HepG2 (cell line): ENCODE results near the gene RPAP3. TPM values are rescaled to one million over a fixed set of nuclear protein-coding genes. Genes with fewer than 3 reads are reported as not detected.

Experiments used
- ATAC-seq: fragments of 200-7000 bp; cut with Tn5 transposase; 3 replicates; pipeline ENCODE4 v1.9.1; 2020; ENCODE audit warnings: mild to moderate bottlenecking, moderate library complexity
- BruUV-seq: library from RNA; stranded (reverse); fragments of 400-500 nt; replicated peaks from 2 replicates; lab custom pipeline; 2021; lab: Mats Ljungman, UMichigan
- CTCF ChIA-PET: fragments of 300-600 bp; formaldehyde crosslinking; extraction: SDS; loops from one replicate; lab custom pipeline; 2021; ENCODE audit warnings: low total read pairs, inconsistent platforms, low intra/inter-chr PET ratio; lab: Yijun Ruan, JAX
- POLR2A ChIA-PET: fragments of 350-600 bp; sonication (Branson Sonifier 250); formaldehyde crosslinking; loops from one replicate; lab custom pipeline; 2020; ENCODE audit warnings: antibody characterized with exemption, inconsistent platforms; lab: Yijun Ruan, JAX
- DNase-seq: peaks from one replicate; pipeline ENCODE4 v3.0.0-alpha.2; 2015; ENCODE audit warnings: low spot score
- FAIRE-seq: peaks from 3 replicates; lab custom pipeline; 2011; peaks lifted over from hg19 to GRCh38; lab: Jason Lieb, UNC
- H2AFZ ChIP-seq: one replicate; pipeline ENCODE4 v1.6.1; 2011; ENCODE audit warnings: low read length, inconsistent platforms
- H3K27ac ChIP-seq: fragments of 300-600 bp; 3 replicates; pipeline ENCODE4 v1.8.0; 2011; ENCODE audit warnings: mixed run types, mild to moderate bottlenecking, mixed read lengths, low read length, inconsistent platforms; ENCODE audit not compliant: insufficient read depth; ENCODE audit errors: extremely low read length
- H3K27me3 ChIP-seq, 2 experiments: fragments of 200-600 bp in 1 of 2; 2 replicates in 1 of 2; 3 replicates in 1 of 2; pipeline versions ENCODE4 v1.6.0 to v1.8.0; 2011; ENCODE audit warnings: low read length in 2 of 2, mild to moderate bottlenecking in 2 of 2, moderate library complexity in 2 of 2, inconsistent platforms in 1 of 2; ENCODE audit not compliant: insufficient read depth in 2 of 2, control insufficient read depth in 1 of 2
- H3K36me3 ChIP-seq, 2 experiments: fragments of 200-600 bp in 1 of 2; replicated peaks in 1 of 2; 2 replicates in 1 of 2; 3 replicates in 1 of 2; pipeline versions ENCODE4 v1.5.1 to v1.8.0; 2011; ENCODE audit warnings: low read length in 2 of 2, inconsistent platforms in 1 of 2; ENCODE audit not compliant: insufficient read depth in 2 of 2, control insufficient read depth in 1 of 2
- H3K4me1 ChIP-seq: 2 replicates; pipeline ENCODE4 v1.5.1; 2012; ENCODE audit warnings: low read length, inconsistent platforms; ENCODE audit not compliant: insufficient read depth
- H3K4me2 ChIP-seq: 2 replicates; pipeline ENCODE4 v1.6.0; 2011; ENCODE audit warnings: low read depth, low read length, inconsistent platforms
- H3K4me3 ChIP-seq, 3 experiments: fragments of 200-600 bp in 1 of 3; sonication (generic), shearing (Covaris generic) in 1 of 3; replicated peaks in 1 of 3; 2 replicates each; pipeline ENCODE4 v1.5.1; 2011 to 2016; ENCODE audit warnings: low read length in 3 of 3, inconsistent platforms in 2 of 3, low read depth in 2 of 3, mild to moderate bottlenecking in 2 of 3, control low read depth in 1 of 3, mixed read lengths in 1 of 3; ENCODE audit not compliant: insufficient read depth in 1 of 3
- H3K79me2 ChIP-seq: one replicate; pipeline ENCODE4 v1.6.1; 2011; ENCODE audit warnings: low read length, inconsistent platforms; ENCODE audit not compliant: insufficient read depth
- H3K9ac ChIP-seq: 2 replicates; pipeline ENCODE4 v1.6.0; 2011; ENCODE audit warnings: mild to moderate bottlenecking, low read depth, low read length, inconsistent platforms; ENCODE audit not compliant: insufficient read depth
- H3K9me3 ChIP-seq: 2 replicates; pipeline ENCODE4 v1.5.1; 2012; ENCODE audit warnings: mild to moderate bottlenecking, low read length
- H4K20me1 ChIP-seq: 2 replicates; pipeline ENCODE4 v1.6.0; 2011; ENCODE audit warnings: inconsistent platforms, mild to moderate bottlenecking, low read length, moderate library complexity; ENCODE audit not compliant: insufficient read depth
- AGO1 ChIP-seq: fragments of 200-400 bp; formaldehyde crosslinking; IDR thresholded peaks from 2 replicates; pipeline ENCODE4 v1.6.1; 2017; ENCODE audit warnings: mild to moderate bottlenecking, low read depth, low read length, moderate library complexity; ENCODE audit not compliant: poor library complexity, severe bottlenecking
- ATF5 ChIP-seq: sonication (generic); formaldehyde crosslinking; IDR thresholded peaks from 2 replicates; pipeline ENCODE4 v1.4.0; 2020; ENCODE audit warnings: mild to moderate bottlenecking, low read depth, missing genetic modification reagents
- CBX5 ChIP-seq: sonication (generic); formaldehyde crosslinking; IDR thresholded peaks from 2 replicates; pipeline ENCODE4 v1.4.0; 2020; ENCODE audit warnings: missing genetic modification reagents, borderline replicate concordance
- DNMT1 ChIP-seq: sonication (generic); formaldehyde crosslinking; IDR thresholded peaks from 2 replicates; pipeline ENCODE4 v1.5.1; 2020; ENCODE audit warnings: mild to moderate bottlenecking, missing genetic modification reagents
- FOXK1 ChIP-seq: sonication (generic); formaldehyde crosslinking; IDR thresholded peaks from 2 replicates; pipeline ENCODE4 v1.4.0; 2020; ENCODE audit warnings: low read depth, missing genetic modification reagents, borderline replicate concordance
- KAT8 ChIP-seq: IDR thresholded peaks from 2 replicates; pipeline ENCODE4 v1.6.1; 2016; ENCODE audit warnings: missing genetic modification reagents, missing compliant biosample characterization
- KLF11 ChIP-seq: IDR thresholded peaks from 2 replicates; pipeline ENCODE4 v1.6.1; 2016; ENCODE audit warnings: missing compliant biosample characterization
- RARA ChIP-seq: IDR thresholded peaks from 2 replicates; pipeline ENCODE4 v1.6.1; 2016; ENCODE audit warnings: missing genetic modification reagents, missing compliant biosample characterization
- SIX1 ChIP-seq: sonication (generic); formaldehyde crosslinking; IDR thresholded peaks from 2 replicates; pipeline ENCODE4 v1.4.0; 2020; ENCODE audit warnings: missing genetic modification reagents, borderline replicate concordance
- SMARCE1 ChIP-seq: fragments of 450-650 bp; IDR thresholded peaks from 2 replicates; pipeline ENCODE4 v1.6.1; 2017; ENCODE audit warnings: borderline replicate concordance
- SNAPC5 ChIP-seq: sonication (generic); formaldehyde crosslinking; IDR thresholded peaks from 2 replicates; pipeline ENCODE4 v1.8.1; 2023; ENCODE audit warnings: mild to moderate bottlenecking, missing genetic modification reagents, borderline replicate concordance
- ZNF460 ChIP-seq: sonication (generic); formaldehyde crosslinking; IDR thresholded peaks from 2 replicates; pipeline ENCODE4 v1.5.1; 2020; ENCODE audit warnings: missing genetic modification reagents, mild to moderate bottlenecking, borderline replicate concordance
- ZNF567 ChIP-seq: sonication (generic); formaldehyde crosslinking; IDR thresholded peaks from 2 replicates; pipeline ENCODE4 v1.8.1; 2023; ENCODE audit warnings: mild to moderate bottlenecking, missing genetic modification reagents, borderline replicate concordance
- ZNF747 ChIP-seq: sonication (generic); formaldehyde crosslinking; IDR thresholded peaks from 2 replicates; pipeline ENCODE4 v1.8.1; 2023; ENCODE audit warnings: missing genetic modification reagents, mild to moderate bottlenecking, borderline replicate concordance
- WGBS: methylation state at CpG from one replicate; pipeline ENCODE4 v1.1.6; 2017; ENCODE audit warnings: low lambda C conversion rate; 5-methylcytosine and 5-hydroxymethylcytosine counted together
- in situ Hi-C: cut with HindIII; loops from 2 replicates; pipeline ENCODE4 v1.10.0; 2017; ENCODE audit warnings: low pct_unique_long_range_greater_than_20kb; ENCODE audit not compliant: extremely low pct_ligation_motif_present
- intact Hi-C: fragments of 100-400 bp; cut with micrococcal nuclease; formaldehyde crosslinking; loops from one replicate; pipeline ENCODE4 v1.10.0; 2022; ENCODE audit not compliant: unreplicated experiment
- polyA plus RNA-seq, 8 experiments: library from polyadenylated mRNA; depleted of rRNA in 3 of 8; stranded (reverse) in 7 of 8; unstranded in 1 of 8; fragments of >200 nt; fragmentation: Illumina TruSeq in 4 of 8; extraction: Trizol in 4 of 8; gene quantifications; 2 replicates each; pipeline versions ENCODE4 v1.2.1 to v1.2.3, GENCODE V29; 2011 to 2016; ENCODE audit warnings: low read depth in 4 of 8, missing spikeins in 1 of 8, mixed read lengths in 1 of 8; ENCODE audit not compliant: insufficient read depth in 1 of 8
- total RNA-seq, 5 experiments: library from RNA; depleted of rRNA; stranded (reverse); fragments of >200 nt; fragmentation: Illumina TruSeq; extraction: Trizol; gene quantifications; 2 replicates each; pipeline ENCODE4 v1.2.3, GENCODE V29; 2016; ENCODE audit warnings: low read depth in 1 of 5

Gene RPAP3
- total and polyA plus RNA-seq, 2 of the 13 experiments (the other 11 are each of a cell fraction or from before 2014, with no cell fraction given): 8.8 to 32.8 TPM

GRCh38 chr12:47736216-47736615 lies 30.4 kb upstream of the RPAP3 start (continued):
- TF ChIP-seq SIX1 (CRISPR knock-in tag): no peak
- TF ChIP-seq SMARCE1: no peak
- no peak for TF ChIP-seq ATF5 (CRISPR knock-in tag)
- TF ChIP-seq ZNF567 (CRISPR knock-in tag): no peak
- no peak for TF ChIP-seq ZNF460
- TF ChIP-seq AGO1: no peak

- intact Hi-C loops (no loop called here), in situ Hi-C loops (no loop called here)
- no peak overlapping the region for H3K9ac ChIP-seq
- FAIRE-seq: no peak
- no peak overlapping the region for H3K27ac ChIP-seq
- BruUV-seq: no TSS peak
- H3K4me3 ChIP-seq: no peak overlapping the region
- no peak for ATAC-seq
- H3K4me1 ChIP-seq: peaks cover 24% of the 10 kb centered on the region
- ChIA-PET CTCF (no interaction called here), POLR2A (interaction anchor here (1.4 kb wide), 1 partner anchor 30 kb away, joined by 6 read pairs; the partner anchor contains the start of gene RPAP3)
- H3K9me3 ChIP-seq: no peaks in the 10 kb centered on the region
- no peak overlapping the region for H2AFZ ChIP-seq
- H3K36me3 ChIP-seq: no peaks in the 10 kb centered on the region
- no peak overlapping the region for H3K4me2 ChIP-seq
- no peaks in the 10 kb centered on the region for H4K20me1 ChIP-seq
- TF ChIP-seq KLF11 (CRISPR knock-in tag) (no peak), DNMT1 (CRISPR knock-in tag) (no peak), SNAPC5 (CRISPR knock-in tag) (no peak), CBX5 (CRISPR knock-in tag) (no peak), ZNF747 (CRISPR knock-in tag) (no peak), FOXK1 (CRISPR knock-in tag) (no peak), KAT8 (CRISPR knock-in tag) (no peak), RARA (CRISPR knock-in tag) (no peak)
- H3K27me3 ChIP-seq: peaks cover 10 to 29% of the 10 kb centered on the region in 2 experiments
- no peak for DNase-seq
- 32% methylated on average over 5 of the region's 11 CpGs for WGBS
- no peaks in the 10 kb centered on the region for H3K79me2 ChIP-seq
Observed at GRCh38 chr12:47735649-47736048, 29.8 kb upstream of the RPAP3 start.
